ENCODE results near the gene GJC1. TPM values are rescaled to one million over a fixed set of nuclear protein-coding genes. Genes with fewer than 3 reads are reported as not detected.

The GJC1 gene
- total and polyA plus RNA-seq, 2 of the 8 experiments (the other 6 are each of a cell fraction or from before 2014, with no cell fraction given), result 29.1 to 154 TPM

- Histone ChIP-seq H3K14ac (ENCODE audit: insufficient read length) (no peak overlapping the region), H3K4me3 (ENCODE audit: extremely low read depth in 1 of 4, insufficient read depth in 2 of 4, low read depth in 3 of 4, low read length in 4 of 4) (no peak overlapping the region), H3K56ac (replicated peaks; ENCODE audit: insufficient read length, low read depth, low read length) (no peak overlapping the region), H3K79me2 (ENCODE audit: control insufficient read depth in 1 of 2, insufficient read depth in 2 of 2, low read length in 2 of 2) (no peaks in the 10 kb centered on the region), H3K27me3 (replicated peaks in 1 of 4; ENCODE audit: control insufficient read depth in 3 of 4, extremely low read depth in 1 of 4, insufficient read depth in 3 of 4, low read length in 3 of 4) (no peaks in the 10 kb centered on the region; a peak in 1 of 7 replicates), H2BK20ac (ENCODE audit: low read length) (no peak overlapping the region), H2AK5ac (ENCODE audit: low read depth, low read length) (no peak overlapping the region), H4K20me1 (replicated peaks in 1 of 2; ENCODE audit: control insufficient read depth in 1 of 2, insufficient read depth in 2 of 2, low read length in 2 of 2) (no peaks in the 10 kb centered on the region), H4K8ac (ENCODE audit: extremely low read depth, insufficient read depth, low read length) (no peak overlapping the region), H2AFZ (ENCODE audit: low read length) (no peak overlapping the region), H3K4ac (replicated peaks; ENCODE audit: insufficient read length, low read depth, low read length) (no peak overlapping the region), H2BK12ac (ENCODE audit: low read depth, low read length) (no peak overlapping the region), H3K18ac (ENCODE audit: extremely low read depth, low read length) (no peak overlapping the region), H2BK5ac (ENCODE audit: low read depth, low read length) (no peak overlapping the region), H3K27ac (ENCODE audit: low read depth, low read length) (no peak overlapping the region), H3K4me2 (ENCODE audit: insufficient read depth in 1 of 2, low read depth in 2 of 2, low read length in 2 of 2) (no peak overlapping the region), H3K23me2 (ENCODE audit: low read depth, low read length) (no peaks in the 10 kb centered on the region), H3K23ac (ENCODE audit: insufficient read length) (no peak overlapping the region), H2BK120ac (replicated peaks; ENCODE audit: low read depth, low read length) (no peak overlapping the region), H3K4me1 (replicated peaks in 1 of 4; ENCODE audit: control insufficient read depth in 3 of 4, insufficient read depth in 4 of 4, low read length in 3 of 4) (peaks cover 0 to 4% (median 3%) of the 10 kb centered on the region in 4 experiments; a peak in 6 of 7 replicates), H3K9ac (replicated peaks in 1 of 4; ENCODE audit: extremely low read depth in 1 of 4, low read depth in 3 of 4, low read length in 3 of 4) (no peak overlapping the region), H3K9me3 (ENCODE audit: insufficient read depth in 2 of 2, low read depth in 1 of 2, low read length in 1 of 2) (no peaks in the 10 kb centered on the region), H4K5ac (ENCODE audit: insufficient read length, low read depth, low read length) (no peak overlapping the region), H3K36me3 (ENCODE audit: control insufficient read depth in 2 of 4, insufficient read depth in 4 of 4, low read length in 3 of 4) (no peaks in the 10 kb centered on the region), H2BK15ac (ENCODE audit: low read length) (no peak overlapping the region), H4K91ac (replicated peaks; ENCODE audit: insufficient read length, low read length) (no peak overlapping the region), H3K79me1 (ENCODE audit: low read depth, low read length) (no peaks in the 10 kb centered on the region)
- FAIRE-seq (no peak), DNase-seq (ENCODE audit: low read depth in 1 of 2, low spot score in 2 of 2) (no peak)
- ChIA-PET POLR2A (ENCODE audit: partially characterized antibody) (interaction anchor here (0.6 to 3.0 kb wide), 5 partner anchors 8 to 38 kb away, joined by 3 to 17 read pairs (median 3); no protein-coding TSS in a partner anchor), CTCF (ENCODE audit: partially characterized antibody) (interaction anchor here (1.1 to 26.7 kb wide), 6 partner anchors 8 to 92 kb away, joined by 3 to 577 read pairs (median 4); partner anchors contain the start of gene HIGD1B)
- 88% methylated on average over 14 of the region's 15 CpGs; no CpG with 5 or more reads in 1 of the 2 experiments for WGBS, 2 experiments (ENCODE audit: extremely low coverage in 1 of 2, insufficient coverage in 1 of 2, insufficient read length in 1 of 2, insufficient replicate concordance in 2 of 2, low coverage in 1 of 2, low lambda C conversion rate in 2 of 2, missing lambda C conversion rate in 1 of 2)
- no peak for TF ChIP-seq EZH2 (IDR thresholded peaks at IDR 0.05; ENCODE audit: low read depth, low read length, severe bottlenecking)
- no peak for TF ChIP-seq CBX8 (IDR thresholded peaks at IDR 0.05; ENCODE audit: borderline replicate concordance, low read depth, low read length)
- no peak for TF ChIP-seq ZNF274 (IDR thresholded peaks at IDR 0.05; ENCODE audit: borderline replicate concordance, extremely low read depth, low read length)
- TF ChIP-seq E2F6 (IDR thresholded peaks at IDR 0.05), result no peak
- no peak for TF ChIP-seq SIN3A (conservative IDR thresholded peaks at IDR 0.05 in 1 of 2, IDR thresholded peaks at IDR 0.05 in 1 of 2; ENCODE audit: low read depth in 1 of 2, low read length in 2 of 2)
- no peak for TF ChIP-seq RNF2 (IDR thresholded peaks at IDR 0.05; ENCODE audit: borderline replicate concordance, low read depth, low read length, missing control alignments, poor library complexity, severe bottlenecking)
- TF ChIP-seq POLR2A (IDR thresholded peaks at IDR 0.05; ENCODE audit: control extremely low read depth in 1 of 2, low read depth in 2 of 2, low read length in 2 of 2), result no peak
- TF ChIP-seq HDAC6 (IDR thresholded peaks at IDR 0.05; ENCODE audit: low read depth, low read length), result no peak
- no peak for TF ChIP-seq MAFK (IDR thresholded peaks at IDR 0.05; ENCODE audit: low read depth, low read length)
- TF ChIP-seq TAF7 (optimal IDR thresholded peaks at IDR 0.05; ENCODE audit: borderline replicate concordance, low read depth, low read length), result no peak
- no peak for TF ChIP-seq GTF2F1 (IDR thresholded peaks at IDR 0.05; ENCODE audit: borderline replicate concordance, low read depth, low read length)
Measured at GRCh38 chr17:44787271-44787940, 42.7 kb downstream of the GJC1 start.

All from H1 (cell line).